ENCODE measurements around the gene VPS39. TPM values are rescaled to one million over a fixed set of nuclear protein-coding genes. Genes with fewer than 3 reads are reported as not detected.
A peak's percentile ranks its signal among the peaks of the same experiment; 100 is the strongest.

The VPS39 gene
- total RNA-seq, 1 donor from 2014 or later = 91.9 TPM

GRCh38 chr15:42213511-42213910 is 5.4 kb upstream of the VPS39 start:
- Histone ChIP-seq H3K9me3 (no peaks in the 10 kb centered on the region), H3K4me1 (no peaks in the 10 kb centered on the region), H3K4me3 (no peak overlapping the region), H3K36me3 (peaks cover 31 to 50% of the 10 kb centered on the region in 2 donors), H3K27me3 (no peaks in the 10 kb centered on the region), H3K27ac (no peak overlapping the region)
- TF ChIP-seq CTCF (IDR thresholded peaks at IDR 0.05) = no peak
- intact Hi-C loops (cut with DNase I) = no loop called here
- DNase-seq (ENCODE audit: low spot score in 2 of 2) = no peak

- no peaks in the 10 kb centered on the region for H3K27me3 ChIP-seq
- no peaks in the 10 kb centered on the region for H3K9me3 ChIP-seq
- intact Hi-C loops (cut with DNase I) = no loop called here
- H3K36me3 ChIP-seq = peaks cover 10 to 24% of the 10 kb centered on the region in 2 donors
- H3K4me1 ChIP-seq = peaks cover 3 to 15% of the 10 kb centered on the region in 2 donors
- H3K27ac ChIP-seq = no peak overlapping the region
- no peak overlapping the region for H3K4me3 ChIP-seq
- no peak for TF ChIP-seq CTCF (IDR thresholded peaks at IDR 0.05)
- no peak for DNase-seq (ENCODE audit: low spot score in 2 of 2)
These were observed 2.6 kb upstream of the VPS39 start for GRCh38 chr15:42210696-42211095.

GRCh38 chr15:42206406-42206805 is 1.7 kb downstream of the VPS39 start:
- peaks cover 3 to 15% of the 10 kb centered on the region in 2 donors for H3K4me1 ChIP-seq
- intact Hi-C loops (cut with DNase I) = loop anchor here (5.0 kb wide), 1 partner anchor 266 kb away; no protein-coding TSS in a partner anchor

GRCh38 chr15:42203891-42204290 is 4.2 kb downstream of the VPS39 start:
- Histone ChIP-seq H3K4me1 (peaks cover 3 to 15% of the 10 kb centered on the region in 2 donors), H3K4me3 (no peak overlapping the region), H3K9me3 (no peaks in the 10 kb centered on the region), H3K27ac (no peak overlapping the region), H3K27me3 (no peaks in the 10 kb centered on the region), H3K36me3 (peaks cover 8 to 10% of the 10 kb centered on the region in 2 donors)
- DNase-seq (ENCODE audit: low spot score in 2 of 2) = no peak
- intact Hi-C loops (cut with DNase I) = no loop called here
- no peak for TF ChIP-seq CTCF (IDR thresholded peaks at IDR 0.05)

More at GRCh38 chr15:42206406-42206805, 1.7 kb downstream of the VPS39 start:
- no peak for DNase-seq (ENCODE audit: low spot score in 2 of 2)
- peak overlapping the region in 1 of 2 donors; percentile 99 for H3K4me3 ChIP-seq
- H3K27ac ChIP-seq = no peak overlapping the region
- no peaks in the 10 kb centered on the region for H3K9me3 ChIP-seq
- peaks cover 0 to 11% of the 10 kb centered on the region in 2 donors for H3K36me3 ChIP-seq
- no peak for TF ChIP-seq CTCF (IDR thresholded peaks at IDR 0.05)
- no peaks in the 10 kb centered on the region for H3K27me3 ChIP-seq

GRCh38 chr15:42202653-42203052 is 5.5 kb downstream of the VPS39 start:
- no peak for TF ChIP-seq CTCF (IDR thresholded peaks at IDR 0.05)
- H3K4me3 ChIP-seq = no peak overlapping the region
- no peak for DNase-seq (ENCODE audit: low spot score in 2 of 2)
- no peaks in the 10 kb centered on the region for H3K9me3 ChIP-seq
- intact Hi-C loops (cut with DNase I) = no loop called here
- no peak overlapping the region for H3K27ac ChIP-seq
- peaks cover 11 to 18% of the 10 kb centered on the region in 2 donors for H3K36me3 ChIP-seq
- no peaks in the 10 kb centered on the region for H3K27me3 ChIP-seq
- peaks cover 3 to 15% of the 10 kb centered on the region in 2 donors for H3K4me1 ChIP-seq

GRCh38 chr15:42201801-42202200 is 6.3 kb downstream of the VPS39 start:
- Histone ChIP-seq H3K9me3 (no peaks in the 10 kb centered on the region), H3K4me3 (no peak overlapping the region), H3K27ac (no peak overlapping the region), H3K4me1 (peaks cover 0 to 10% of the 10 kb centered on the region in 2 donors), H3K36me3 (peaks cover 17 to 18% of the 10 kb centered on the region in 2 donors), H3K27me3 (no peaks in the 10 kb centered on the region)
- intact Hi-C loops (cut with DNase I) = no loop called here
- no peak for TF ChIP-seq CTCF (IDR thresholded peaks at IDR 0.05)
- no peak for DNase-seq (ENCODE audit: low spot score in 2 of 2)

All from ascending aorta (tissue), 2 donors.